Liver (tissue), 3 donors: ENCODE data around the gene ROBO2.

ENCODE experiments used
- ATF3 ChIP-seq: IDR thresholded peaks from 2 replicates; pipeline ENCODE4 v1.6.1; 2016; ENCODE audit warnings: antibody characterized with exemption
- EGR1 ChIP-seq, 2 donors: IDR thresholded peaks; 2 replicates each; pipeline ENCODE4 v1.6.1; 2016 to 2018; ENCODE audit warnings: antibody characterized with exemption in 2 of 2, low read depth in 2 of 2
- GABPA ChIP-seq, 2 donors: IDR thresholded peaks in 1 of 2; conservative IDR thresholded peaks in 1 of 2; 2 replicates each; pipeline ENCODE4 v1.6.1; 2016; ENCODE audit warnings: antibody characterized with exemption in 2 of 2, mild to moderate bottlenecking in 1 of 2, moderate library complexity in 1 of 2
- JUND ChIP-seq, 2 donors: IDR thresholded peaks; 2 replicates each; pipeline ENCODE4 v1.6.1; 2016; ENCODE audit warnings: antibody characterized with exemption in 2 of 2
- MAX ChIP-seq: IDR thresholded peaks from 2 replicates; pipeline ENCODE4 v1.6.1; 2016; ENCODE audit warnings: antibody characterized with exemption
- RAD21 ChIP-seq, 2 donors: IDR thresholded peaks; 2 replicates each; pipeline ENCODE4 v1.6.1; 2016; ENCODE audit warnings: antibody characterized with exemption in 2 of 2, mild to moderate bottlenecking in 2 of 2
- REST ChIP-seq: IDR thresholded peaks from 2 replicates; pipeline ENCODE4 v1.6.1; 2016; ENCODE audit warnings: antibody characterized with exemption, mild to moderate bottlenecking
- TAF1 ChIP-seq: conservative IDR thresholded peaks from 2 replicates; pipeline ENCODE4 v1.6.1; 2016; ENCODE audit warnings: antibody characterized with exemption, mild to moderate bottlenecking
- YY1 ChIP-seq: IDR thresholded peaks from 2 replicates; pipeline ENCODE4 v1.6.1; 2016; ENCODE audit warnings: antibody characterized with exemption, mild to moderate bottlenecking
- TF ChIP-seq, protein P1 (sequence below): fragments of 150-350 bp; IDR thresholded peaks from 2 replicates; pipeline ENCODE4 v1.5.1; 2017; ENCODE audit warnings: improper control_type of control experiment, low read depth, low read length; ENCODE audit not compliant: missing input control
- TF ChIP-seq, protein P2 (sequence below): IDR thresholded peaks from 2 replicates; pipeline ENCODE4 v1.6.1; 2016; ENCODE audit warnings: antibody characterized with exemption
- donor health status: healthy.
- donor health status: healthy.

DNA sequence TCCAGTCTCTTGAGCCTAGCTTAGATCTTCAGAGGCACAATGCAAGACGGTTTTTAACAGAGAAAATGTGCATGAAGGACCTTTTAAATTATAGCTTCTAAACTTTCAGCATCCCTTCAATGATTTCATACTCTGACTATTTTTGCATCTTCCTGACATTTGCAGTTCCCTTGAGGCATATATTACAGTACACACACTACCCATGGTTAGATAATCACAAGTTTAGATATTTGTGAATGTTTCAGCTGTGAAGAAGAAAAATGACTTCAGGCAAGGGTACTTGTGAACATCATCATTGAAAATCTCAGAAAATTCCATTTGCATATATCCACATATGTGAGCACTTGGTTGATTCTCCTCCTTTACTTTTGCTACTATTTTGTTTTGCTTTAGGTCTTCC, 341.5 kb downstream of the ROBO2 start:
- TF ChIP-seq, protein P1, sequence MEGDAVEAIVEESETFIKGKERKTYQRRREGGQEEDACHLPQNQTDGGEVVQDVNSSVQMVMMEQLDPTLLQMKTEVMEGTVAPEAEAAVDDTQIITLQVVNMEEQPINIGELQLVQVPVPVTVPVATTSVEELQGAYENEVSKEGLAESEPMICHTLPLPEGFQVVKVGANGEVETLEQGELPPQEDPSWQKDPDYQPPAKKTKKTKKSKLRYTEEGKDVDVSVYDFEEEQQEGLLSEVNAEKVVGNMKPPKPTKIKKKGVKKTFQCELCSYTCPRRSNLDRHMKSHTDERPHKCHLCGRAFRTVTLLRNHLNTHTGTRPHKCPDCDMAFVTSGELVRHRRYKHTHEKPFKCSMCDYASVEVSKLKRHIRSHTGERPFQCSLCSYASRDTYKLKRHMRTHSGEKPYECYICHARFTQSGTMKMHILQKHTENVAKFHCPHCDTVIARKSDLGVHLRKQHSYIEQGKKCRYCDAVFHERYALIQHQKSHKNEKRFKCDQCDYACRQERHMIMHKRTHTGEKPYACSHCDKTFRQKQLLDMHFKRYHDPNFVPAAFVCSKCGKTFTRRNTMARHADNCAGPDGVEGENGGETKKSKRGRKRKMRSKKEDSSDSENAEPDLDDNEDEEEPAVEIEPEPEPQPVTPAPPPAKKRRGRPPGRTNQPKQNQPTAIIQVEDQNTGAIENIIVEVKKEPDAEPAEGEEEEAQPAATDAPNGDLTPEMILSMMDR, result no peak
- TF ChIP-seq ATF3 (no peak), JUND (IDR thresholded peaks at IDR 0.05) (no peak), TAF1 (no peak), RAD21 (IDR thresholded peaks at IDR 0.05) (no peak), EGR1 (IDR thresholded peaks at IDR 0.05; ENCODE audit: low read depth in 2 of 2) (no peak), GABPA (IDR thresholded peaks at IDR 0.05 in 1 of 2, conservative IDR thresholded peaks at IDR 0.05 in 1 of 2) (no peak), MAX (no peak), REST (no peak), YY1 (no peak)
- TF ChIP-seq, protein P2, sequence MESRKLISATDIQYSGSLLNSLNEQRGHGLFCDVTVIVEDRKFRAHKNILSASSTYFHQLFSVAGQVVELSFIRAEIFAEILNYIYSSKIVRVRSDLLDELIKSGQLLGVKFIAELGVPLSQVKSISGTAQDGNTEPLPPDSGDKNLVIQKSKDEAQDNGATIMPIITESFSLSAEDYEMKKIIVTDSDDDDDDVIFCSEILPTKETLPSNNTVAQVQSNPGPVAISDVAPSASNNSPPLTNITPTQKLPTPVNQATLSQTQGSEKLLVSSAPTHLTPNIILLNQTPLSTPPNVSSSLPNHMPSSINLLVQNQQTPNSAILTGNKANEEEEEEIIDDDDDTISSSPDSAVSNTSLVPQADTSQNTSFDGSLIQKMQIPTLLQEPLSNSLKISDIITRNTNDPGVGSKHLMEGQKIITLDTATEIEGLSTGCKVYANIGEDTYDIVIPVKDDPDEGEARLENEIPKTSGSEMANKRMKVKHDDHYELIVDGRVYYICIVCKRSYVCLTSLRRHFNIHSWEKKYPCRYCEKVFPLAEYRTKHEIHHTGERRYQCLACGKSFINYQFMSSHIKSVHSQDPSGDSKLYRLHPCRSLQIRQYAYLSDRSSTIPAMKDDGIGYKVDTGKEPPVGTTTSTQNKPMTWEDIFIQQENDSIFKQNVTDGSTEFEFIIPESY, result no peak
